Kidney tubule cell (primary cell): ENCODE data around the gene RNASE8.

ENCODE experiments used
- DNase-seq: peaks from one replicate; pipeline ENCODE4 v3.0.0-alpha.2; 2018; ENCODE audit warnings: low spot score

Gene RNASE8

DNA sequence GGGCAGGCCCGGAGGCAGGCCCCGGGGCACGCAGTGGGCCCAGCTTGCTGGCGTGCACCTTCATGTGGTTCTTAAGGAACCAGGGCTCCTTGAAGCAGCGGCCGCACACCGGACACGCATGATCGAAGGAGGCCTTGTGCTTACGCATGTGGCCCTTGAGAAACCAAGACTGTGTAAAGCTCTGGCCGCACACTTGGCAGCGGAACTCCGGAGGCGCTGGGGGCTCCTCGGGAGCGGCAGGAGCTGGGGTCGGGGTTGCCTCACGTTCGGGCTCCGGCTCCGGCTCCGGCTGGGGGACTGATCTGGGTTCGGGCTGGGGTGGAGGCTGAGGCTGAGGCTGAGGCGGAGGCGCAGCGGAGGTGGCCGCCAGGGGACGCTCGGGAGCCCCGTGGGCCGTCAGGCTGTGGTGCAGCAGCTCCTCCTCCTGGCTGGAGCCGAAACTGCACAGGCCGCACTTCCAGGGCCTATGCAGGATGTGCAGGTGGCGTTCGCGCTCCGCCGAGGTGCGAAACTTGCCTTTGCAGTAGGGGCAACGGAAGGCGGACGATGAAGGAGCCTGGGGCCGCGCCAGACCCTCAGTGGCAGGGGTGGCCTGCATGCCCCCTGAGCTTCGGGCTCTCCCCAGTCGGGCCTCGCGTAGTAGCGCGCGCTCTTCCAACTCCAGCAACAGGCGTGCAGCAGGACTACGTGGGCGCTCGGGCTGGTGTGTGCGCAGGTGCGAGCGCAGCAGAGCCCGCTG lies 34.8 kb downstream of the RNASE8 start:
- DNase-seq: peak; percentile 80

GRCh38 chr14:21093018-21093417 lies 35.4 kb downstream of the RNASE8 start:
- DNase-seq: no peak

DNA sequence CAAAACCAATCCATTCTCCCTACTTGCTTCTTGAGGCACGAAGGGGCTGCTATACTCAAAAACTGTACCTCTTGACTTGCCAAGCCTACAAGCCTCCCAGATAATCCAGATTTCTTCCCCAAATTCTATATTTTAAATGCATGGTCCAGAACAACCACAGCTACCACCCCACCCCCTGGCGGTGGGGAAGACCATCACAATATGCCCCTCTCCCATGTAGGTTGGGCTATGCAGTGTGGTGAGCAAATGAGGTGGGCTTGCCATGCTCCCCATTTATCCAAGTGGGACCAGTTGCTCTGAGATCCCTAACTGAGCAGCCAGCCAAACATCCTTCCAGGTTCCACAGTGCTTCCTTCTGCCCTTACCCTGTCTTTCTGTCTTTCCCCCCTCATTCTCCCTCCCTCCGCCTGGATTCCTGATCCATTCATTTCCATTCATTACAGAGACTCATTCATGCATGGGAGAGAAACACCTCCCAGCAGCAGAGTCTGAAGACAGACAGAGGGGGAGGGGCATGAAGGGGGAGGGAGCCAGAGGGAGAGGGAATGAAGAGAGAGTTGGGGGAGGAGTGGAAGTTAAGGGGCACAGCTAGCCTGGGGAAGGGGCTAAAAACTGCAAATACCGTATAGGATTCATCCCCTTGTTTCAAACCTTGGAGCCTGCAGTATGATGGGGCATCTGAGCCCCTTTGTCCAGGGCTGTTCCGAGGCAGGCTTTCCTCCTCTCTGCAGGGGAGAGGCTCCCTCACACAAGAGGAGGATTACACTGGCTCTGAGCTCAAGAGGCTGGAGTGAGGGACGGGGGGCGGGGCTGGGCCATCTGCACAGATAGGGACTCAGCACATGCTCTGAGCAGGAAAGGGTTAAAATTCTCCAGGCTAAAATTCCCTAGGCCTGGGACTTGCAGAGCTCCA lies 36.4 kb downstream of the RNASE8 start:
- peak; percentile 88 for DNase-seq

GRCh38 chr14:21095430-21096205 lies 38.0 kb downstream of the RNASE8 start:
- DNase-seq: peak; percentile 55

GRCh38 chr14:21096438-21096837 lies 38.8 kb downstream of the RNASE8 start:
- DNase-seq: no peak

- DNase-seq: no peak
Measured at GRCh38 chr14:21096978-21097635, 39.5 kb downstream of the RNASE8 start.

DNA sequence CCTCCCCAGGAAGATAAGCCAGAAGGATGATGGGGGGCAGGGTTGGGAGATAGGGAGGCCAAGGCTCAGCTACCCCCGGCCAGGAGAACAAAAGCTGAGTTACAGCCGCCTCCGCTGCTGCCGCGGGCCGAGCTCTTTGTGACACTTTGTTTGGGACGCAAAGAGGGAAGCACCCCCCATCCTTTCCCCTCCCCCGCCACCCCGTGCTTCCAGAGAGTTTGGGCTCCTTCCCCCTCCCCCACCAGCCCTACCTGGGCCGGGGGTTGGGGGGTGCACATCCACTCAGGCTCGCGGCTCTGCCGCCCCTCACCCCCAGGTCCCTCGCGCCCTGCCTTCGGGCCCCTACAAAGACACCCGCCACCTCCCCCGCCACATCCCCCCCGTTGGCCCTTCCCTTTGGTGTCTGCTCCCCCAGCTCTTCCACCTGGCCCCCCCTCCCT lies 40.0 kb downstream of the RNASE8 start:
- no peak for DNase-seq

DNA sequence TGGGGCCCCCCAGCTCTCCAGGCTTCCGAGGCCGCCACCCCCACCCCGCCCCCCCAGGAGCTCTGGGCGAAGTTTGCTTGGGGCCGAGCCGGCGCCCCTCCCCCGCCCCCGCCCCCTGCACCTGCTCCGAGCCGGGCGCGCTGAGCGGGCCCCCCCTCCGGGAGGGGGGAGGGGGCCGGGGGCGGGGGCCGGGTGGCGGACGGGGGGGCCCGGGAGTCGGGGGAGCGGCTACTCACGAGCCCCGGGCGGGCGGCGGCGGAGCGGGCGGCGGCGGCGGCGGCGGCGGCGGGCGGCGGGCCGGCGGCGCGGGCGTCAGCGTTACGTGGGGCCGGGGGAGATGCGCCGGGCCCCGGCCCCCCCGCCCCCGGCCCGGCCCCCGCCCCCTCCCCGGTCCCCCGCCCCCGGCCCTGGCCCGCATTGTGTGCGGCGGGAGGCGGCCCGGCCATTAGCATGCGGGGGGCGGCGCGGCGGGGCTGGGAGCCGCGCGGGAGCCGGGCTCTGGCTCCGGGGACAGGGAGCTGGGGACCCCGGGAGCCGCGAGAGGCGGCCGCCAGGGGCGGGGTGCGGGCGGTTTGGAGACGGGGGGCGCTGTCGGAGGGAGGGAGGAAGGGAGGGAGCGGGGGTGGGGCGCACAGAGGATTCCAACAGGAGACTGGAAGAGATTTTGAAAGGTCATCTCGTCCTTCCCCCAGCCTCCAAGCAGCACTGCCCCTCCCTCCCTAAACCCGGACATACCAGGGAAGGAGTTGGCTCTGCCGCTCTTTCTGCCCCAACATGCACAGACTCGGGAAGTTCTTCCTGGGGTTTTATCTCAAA lies 40.7 kb downstream of the RNASE8 start, which contains the start of gene ZNF219:
TSS of gene ZNF219 (minus strand) at position 580 of the 816 bp plus-strand sequence. CDS start 5,064 bp downstream, outside the sequence.
- DNase-seq: peak; percentile 58

DNA sequence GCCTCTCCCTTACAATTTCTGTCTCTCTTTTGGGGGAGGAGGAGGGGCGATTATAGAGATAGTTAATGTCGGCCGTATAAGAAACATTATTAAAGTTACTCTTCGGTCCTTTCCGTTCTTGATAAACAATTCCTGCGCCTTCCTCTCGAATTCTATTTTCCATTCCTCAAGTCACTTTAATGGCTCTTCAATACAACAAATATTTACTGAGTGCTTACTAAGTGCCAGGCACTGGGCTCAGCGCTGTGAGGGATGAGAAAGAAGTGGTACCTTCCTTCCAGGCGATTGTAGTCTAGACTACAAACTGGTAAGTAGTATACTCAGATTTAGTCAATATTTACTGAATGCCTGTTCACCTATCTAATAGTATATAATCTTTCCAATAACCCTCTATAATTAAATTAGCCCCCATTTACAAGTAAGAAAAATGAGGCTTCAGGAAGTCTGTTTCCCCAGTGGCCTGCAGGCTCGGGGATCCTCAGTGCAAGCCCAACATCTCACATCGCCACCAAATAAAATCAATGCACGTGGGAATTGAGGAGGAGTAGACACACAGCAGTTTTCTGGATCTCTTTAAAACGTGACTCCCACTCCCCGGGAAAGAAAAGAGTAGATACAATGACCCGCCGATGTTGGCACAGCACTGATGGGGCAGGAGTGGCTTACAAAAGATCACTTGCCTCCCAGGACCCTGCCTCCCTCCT lies 41.4 kb downstream of the RNASE8 start:
- DNase-seq: no peak

GRCh38 chr14:21099596-21099985 lies 42.0 kb downstream of the RNASE8 start:
- DNase-seq: no peak

DNA sequence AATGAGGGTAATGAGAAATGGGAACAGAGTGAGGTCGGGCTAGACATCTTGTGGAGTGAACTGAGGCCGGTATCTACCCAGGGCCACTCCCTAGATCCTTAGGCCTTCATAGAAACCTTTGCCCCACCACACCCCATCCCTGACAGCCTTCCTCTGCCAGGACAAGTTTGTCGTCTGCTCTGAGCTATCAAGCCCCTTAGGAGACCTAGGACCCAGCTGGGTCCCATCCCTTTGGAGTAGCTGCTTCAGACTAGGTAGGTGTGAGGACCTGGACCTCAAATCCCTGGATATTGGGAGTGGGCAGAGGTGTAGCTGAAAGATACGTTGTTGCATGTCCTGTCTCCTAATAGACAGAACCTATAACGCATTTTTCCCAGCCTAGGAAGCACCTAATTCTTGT lies 43.3 kb downstream of the RNASE8 start, which contains the start of gene TMEM253:
TSS of gene TMEM253 (plus strand) at position 136 of the 400 bp plus-strand sequence. CDS start 278 bp downstream, outside the sequence.
- no peak for DNase-seq

GRCh38 chr14:21101802-21102413 lies 44.3 kb downstream of the RNASE8 start:
- peak; percentile 67 for DNase-seq

- DNase-seq: peak; percentile 35
Measured at GRCh38 chr14:21102521-21103410, 45.1 kb downstream of the RNASE8 start.

GRCh38 chr14:21103411-21103709 lies 45.7 kb downstream of the RNASE8 start:
- DNase-seq: no peak

DNA sequence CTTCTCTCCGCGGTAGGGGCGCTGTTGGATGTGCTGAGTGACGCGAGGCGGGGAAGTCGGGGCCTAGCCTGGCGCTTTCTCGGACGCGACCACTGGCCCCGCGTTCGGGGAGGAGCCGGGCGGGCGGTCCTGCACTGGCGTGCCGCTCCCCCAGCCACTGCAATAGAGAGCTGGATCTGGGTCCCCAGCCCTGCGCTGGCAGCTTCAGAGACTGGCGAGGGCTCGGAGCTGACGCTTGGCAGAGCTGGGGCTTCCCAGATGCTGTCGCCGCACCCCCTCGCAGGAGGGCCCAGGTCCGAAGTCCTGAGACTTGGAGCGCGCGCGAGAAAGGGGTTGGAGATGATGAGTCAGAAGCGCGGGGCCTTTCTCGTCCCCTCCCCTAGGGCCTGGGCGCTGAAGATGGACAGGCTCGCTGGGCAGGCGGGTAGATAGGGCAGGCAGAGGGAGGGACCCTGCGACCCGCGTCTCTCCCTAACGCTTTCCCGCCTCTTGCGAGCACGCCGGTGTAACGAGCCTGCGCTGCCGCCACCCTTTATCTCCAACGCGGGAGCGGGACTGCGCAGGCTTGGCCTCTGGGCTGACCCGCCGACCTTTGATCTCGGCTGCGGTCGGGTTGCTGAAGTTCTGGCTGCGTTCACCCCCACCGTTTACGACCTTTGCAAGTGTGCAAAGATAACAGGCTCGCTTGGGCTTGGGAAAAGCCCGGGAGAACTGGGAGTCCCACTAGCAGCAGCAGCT lies 46.3 kb downstream of the RNASE8 start:
- DNase-seq: peak; percentile 95

- DNase-seq: peak; percentile 86
Measured at GRCh38 chr14:21104448-21105060, 46.9 kb downstream of the RNASE8 start.

- no peak for DNase-seq
Measured at GRCh38 chr14:21105095-21105494, 47.5 kb downstream of the RNASE8 start.

DNA sequence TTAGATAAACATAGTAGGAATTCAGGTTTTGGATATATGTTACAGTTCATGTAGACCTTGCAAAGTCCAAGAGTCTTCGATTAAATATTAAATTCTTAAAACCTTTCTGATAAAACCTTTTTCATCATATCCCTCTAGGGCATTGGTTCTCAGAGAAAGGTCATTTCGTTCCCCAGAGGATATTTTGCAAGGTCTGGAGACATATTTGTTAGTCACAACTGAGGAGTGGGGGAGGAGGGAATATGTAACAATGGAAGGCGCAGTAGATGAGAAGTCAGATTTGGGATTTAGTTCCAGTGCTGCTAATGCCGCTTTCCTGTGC lies 48.5 kb downstream of the RNASE8 start:
- no peak for DNase-seq
